CD4-positive, alpha-beta T cell treated with Interferon alpha-2 for 1 hour (primary cell): ENCODE data around the gene SPEF1.

Experiments
- DNase-seq, 2 donors: peaks; one replicate each; pipeline ENCODE4 v3.0.0-alpha.2; 2020 to 2022

SPEF1 gene

GRCh38 chr20:3728354-3728753 is 52.9 kb downstream of the SPEF1 start:
- DNase-seq = no peak
